Aorta (tissue), 5 donors: ENCODE data around the gene HGS. TPM values are rescaled to one million over a fixed set of nuclear protein-coding genes. Genes with fewer than 3 reads are reported as not detected.

Experiments
- ATAC-seq: fragments of 200-7000 bp; cut with Tn5 transposase; one replicate; pipeline ENCODE4 v1.9.1; 2022; ENCODE audit warnings: moderate library complexity; ENCODE audit not compliant: low FRiP score
- DNase-seq, 2 donors: peaks; one replicate each; pipeline ENCODE4 v3.0.0-alpha.2; 2020
- H3K27ac ChIP-seq, 2 donors: one replicate each; pipeline ENCODE4 v1.5.1; 2013; ENCODE audit warnings: low read length in 2 of 2, mild to moderate bottlenecking in 2 of 2, moderate library complexity in 2 of 2, control low read depth in 1 of 2, inconsistent platforms in 1 of 2, low read depth in 1 of 2
- H3K27me3 ChIP-seq, 2 donors: one replicate each; pipeline ENCODE4 v1.6.1; 2013; ENCODE audit warnings: control low read depth in 1 of 2, low read length in 1 of 2, mild to moderate bottlenecking in 1 of 2, moderate library complexity in 1 of 2; ENCODE audit not compliant: insufficient read depth in 2 of 2, control insufficient read depth in 1 of 2
- H3K36me3 ChIP-seq, 2 donors: one replicate each; pipeline ENCODE4 v1.6.1; 2013; ENCODE audit warnings: control low read depth in 1 of 2, low read length in 1 of 2, mild to moderate bottlenecking in 1 of 2; ENCODE audit not compliant: insufficient read depth in 2 of 2, control insufficient read depth in 1 of 2
- H3K4me1 ChIP-seq, 2 donors: one replicate each; pipeline ENCODE4 v1.6.1; 2013; ENCODE audit warnings: low read length in 2 of 2, control low read depth in 1 of 2, mild to moderate bottlenecking in 1 of 2, moderate library complexity in 1 of 2; ENCODE audit not compliant: insufficient read depth in 2 of 2, control insufficient read depth in 1 of 2
- H3K4me3 ChIP-seq, 2 donors: one replicate each; pipeline ENCODE4 v1.5.1; 2013; ENCODE audit warnings: low read length in 2 of 2, control low read depth in 1 of 2, mild to moderate bottlenecking in 1 of 2
- H3K9me3 ChIP-seq: one replicate; pipeline ENCODE4 v1.6.1; 2013; ENCODE audit warnings: mild to moderate bottlenecking, low read length; ENCODE audit not compliant: control insufficient read depth
- WGBS, 2 donors: extraction: QIAGEN DNeasy Blood & Tissue Kit; methylation state at CpG; one replicate each; pipeline ENCODE4 v1.1.7; 2013; 5-methylcytosine and 5-hydroxymethylcytosine counted together
- intact Hi-C, 2 donors: fragments of 100-400 bp; cut with DNase I; formaldehyde crosslinking; loops; one replicate each; pipeline versions ENCODE4 v1.14.2 to v1.15.0; 2022
- polyA plus RNA-seq, 2 donors: library from polyadenylated mRNA; stranded (reverse); fragments of 200-250 nt; gene quantifications; one replicate each; pipeline ENCODE4 v1.2.3, GENCODE V29; 2013
- total RNA-seq, 2 donors: library from RNA; stranded (reverse); fragmentation: NEBNext Ultra II Directional; extraction: Animal tissue kit (Norgen Biotek cat#: 25700); gene quantifications; one replicate each; pipeline ENCODE4 v1.2.1, GENCODE V29; 2021
- donor health status: healthy with polysubstance abuse.
- donor health status: Bipolar disorder and iron deficiency.
- donor health status: DM: no; HTN: no; CAD: no.
- donor health status: DM: no; HTN: no; CAD: no.
- donor health status: DM: yes; HTN: yes; CAD: no.

HGS gene
- total and polyA plus RNA-seq, 4 donors: 49.1 to 277 (median 88.4) TPM

GRCh38 chr17:81712468-81713003 is 28.7 kb downstream of the HGS start:
- no peak overlapping the region for H3K27ac ChIP-seq
- no peaks in the 10 kb centered on the region for H3K36me3 ChIP-seq
- H3K9me3 ChIP-seq: no peaks in the 10 kb centered on the region
- no peak for DNase-seq
- no peaks in the 10 kb centered on the region for H3K4me1 ChIP-seq
- H3K27me3 ChIP-seq: no peaks in the 10 kb centered on the region
- peak overlapping the region; percentile 46 to 60 for H3K4me3 ChIP-seq
- ATAC-seq: no peak
- WGBS, 2 donors: 3 to 5% methylated on average over 32 to 41 of the region's 41 CpGs
- intact Hi-C loops: no loop called here

GRCh38 chr17:81713004-81713555 is 29.3 kb downstream of the HGS start:
- peak in 1 of 2 donors; percentile 70 for DNase-seq
- H3K27me3 ChIP-seq: no peaks in the 10 kb centered on the region
- H3K4me3 ChIP-seq: no peak overlapping the region
- no peaks in the 10 kb centered on the region for H3K4me1 ChIP-seq
- H3K36me3 ChIP-seq: no peaks in the 10 kb centered on the region
- WGBS, 2 donors: 38 to 43% methylated on average over 18 of the region's 18 CpGs
- H3K27ac ChIP-seq: no peak overlapping the region
- intact Hi-C loops: no loop called here
- no peaks in the 10 kb centered on the region for H3K9me3 ChIP-seq
- ATAC-seq: no peak

- DNase-seq (no peak), ATAC-seq (no peak)
- 84% methylated on average over 35 to 36 of the region's 36 CpGs for WGBS, 2 donors
- Histone ChIP-seq H3K36me3 (no peaks in the 10 kb centered on the region), H3K4me1 (no peaks in the 10 kb centered on the region), H3K27ac (no peak overlapping the region), H3K9me3 (no peaks in the 10 kb centered on the region), H3K27me3 (no peaks in the 10 kb centered on the region), H3K4me3 (no peak overlapping the region)
- intact Hi-C loops: no loop called here
Observed at GRCh38 chr17:81713556-81714411, 30.0 kb downstream of the HGS start.

GRCh38 chr17:81714412-81715106 is 30.7 kb downstream of the HGS start:
- DNase-seq (peak in 1 of 2 donors; percentile 68), ATAC-seq (no peak)
- Histone ChIP-seq H3K27ac (no peak overlapping the region), H3K4me3 (no peak overlapping the region), H3K27me3 (no peaks in the 10 kb centered on the region), H3K36me3 (no peaks in the 10 kb centered on the region), H3K4me1 (no peaks in the 10 kb centered on the region), H3K9me3 (no peaks in the 10 kb centered on the region)
- intact Hi-C loops: no loop called here
- 95% methylated on average over 39 of the region's 39 CpGs for WGBS, 2 donors

- WGBS, 2 donors: 92 to 93% methylated on average over 31 to 32 of the region's 32 CpGs
- DNase-seq: peak in 1 of 2 donors; percentile 70
- no peak for ATAC-seq
- Histone ChIP-seq H3K27ac (no peak overlapping the region), H3K9me3 (no peaks in the 10 kb centered on the region), H3K36me3 (no peaks in the 10 kb centered on the region), H3K4me3 (no peak overlapping the region), H3K4me1 (no peaks in the 10 kb centered on the region), H3K27me3 (no peaks in the 10 kb centered on the region)
- intact Hi-C loops: no loop called here
Observed at GRCh38 chr17:81715107-81715871, 31.5 kb downstream of the HGS start.

- Histone ChIP-seq H3K4me1 (no peaks in the 10 kb centered on the region), H3K9me3 (no peaks in the 10 kb centered on the region), H3K27ac (no peak overlapping the region), H3K36me3 (no peaks in the 10 kb centered on the region), H3K4me3 (no peak overlapping the region), H3K27me3 (no peaks in the 10 kb centered on the region)
- no peak for ATAC-seq
- WGBS, 2 donors: 90 to 91% methylated on average over 43 of the region's 43 CpGs
- intact Hi-C loops: no loop called here
- peak in 1 of 2 donors; percentile 69 for DNase-seq
Observed at GRCh38 chr17:81715872-81716673, 32.3 kb downstream of the HGS start.

GRCh38 chr17:81716674-81716996 is 32.8 kb downstream of the HGS start:
- WGBS, 2 donors: 96 to 97% methylated on average over 12 of the region's 12 CpGs
- ATAC-seq: no peak

More at GRCh38 chr17:81716674-81716996, 32.8 kb downstream of the HGS start:
- Histone ChIP-seq H3K9me3 (no peaks in the 10 kb centered on the region), H3K27ac (no peak overlapping the region), H3K27me3 (no peaks in the 10 kb centered on the region), H3K4me1 (no peaks in the 10 kb centered on the region), H3K36me3 (no peaks in the 10 kb centered on the region), H3K4me3 (no peak overlapping the region)
- peak in 1 of 2 donors; percentile 75 for DNase-seq
- intact Hi-C loops: no loop called here
